Measurements from ENCODE around the gene PTPRU. TPM values are rescaled to one million over a fixed set of nuclear protein-coding genes. Genes with fewer than 3 reads are reported as not detected.

Gene PTPRU
- total and polyA plus RNA-seq, 2 of the 8 experiments (the other 6 are each of a cell fraction or from before 2014, with no cell fraction given), result 33.8 to 41.8 TPM

DNA sequence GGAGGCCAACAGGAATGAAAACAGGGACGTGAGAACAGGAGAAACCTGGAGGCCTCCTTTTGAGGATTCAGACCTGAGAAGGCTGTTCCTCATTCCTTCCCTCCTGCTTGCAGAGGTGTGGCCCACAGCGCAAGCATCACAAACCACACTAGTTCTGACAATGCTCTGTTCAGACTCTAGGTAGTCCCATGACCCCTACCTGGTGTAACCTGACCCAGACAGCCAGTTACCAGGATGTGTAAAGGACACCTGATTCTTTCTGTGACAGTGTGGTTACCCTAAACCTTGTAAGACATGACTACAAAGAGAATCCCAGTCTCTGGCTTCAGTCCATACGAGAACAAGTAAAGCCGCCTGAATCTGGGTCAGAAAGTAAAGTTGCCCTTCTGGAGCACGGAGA is 8.8 kb upstream of the PTPRU start:
- H3K4me3 ChIP-seq (ENCODE audit: extremely low read depth in 1 of 4, insufficient read depth in 2 of 4, low read depth in 3 of 4, low read length in 4 of 4), result no peak overlapping the region
- ChIA-PET POLR2A (ENCODE audit: partially characterized antibody) (interaction anchor here (2.2 kb wide), 1 partner anchor 9 kb away, joined by 5 read pairs; no protein-coding TSS in a partner anchor), CTCF (ENCODE audit: partially characterized antibody) (interaction anchor here (0.9 kb wide), 1 partner anchor 86 kb away, joined by 3 read pairs; no protein-coding TSS in a partner anchor)
- H2BK20ac ChIP-seq (ENCODE audit: low read length), result no peak overlapping the region
- no peak overlapping the region for H3K56ac ChIP-seq (replicated peaks; ENCODE audit: insufficient read length, low read depth, low read length)
- H4K91ac ChIP-seq (replicated peaks; ENCODE audit: insufficient read length, low read length), result no peak overlapping the region
- no peak overlapping the region for H2BK15ac ChIP-seq (ENCODE audit: low read length)
- H3K27me3 ChIP-seq (replicated peaks in 1 of 4; ENCODE audit: control insufficient read depth in 3 of 4, extremely low read depth in 1 of 4, insufficient read depth in 3 of 4, low read length in 3 of 4), result no peaks in the 10 kb centered on the region; a peak in 1 of 7 replicates
- H2BK120ac ChIP-seq (replicated peaks; ENCODE audit: low read depth, low read length), result no peak overlapping the region
- H4K8ac ChIP-seq (ENCODE audit: extremely low read depth, insufficient read depth, low read length), result no peak overlapping the region
- H3K18ac ChIP-seq (ENCODE audit: extremely low read depth, low read length), result no peak overlapping the region
- H4K20me1 ChIP-seq (replicated peaks in 1 of 2; ENCODE audit: control insufficient read depth in 1 of 2, insufficient read depth in 2 of 2, low read length in 2 of 2), result peaks cover 0 to 1% of the 10 kb centered on the region in 2 experiments
- no peak overlapping the region for H2AK5ac ChIP-seq (ENCODE audit: low read depth, low read length)
- H4K5ac ChIP-seq (ENCODE audit: insufficient read length, low read depth, low read length), result no peak overlapping the region
- no peak overlapping the region for H2BK5ac ChIP-seq (ENCODE audit: low read depth, low read length)
- no peak overlapping the region for H3K4ac ChIP-seq (replicated peaks; ENCODE audit: insufficient read length, low read depth, low read length)
- H3K9me3 ChIP-seq (ENCODE audit: insufficient read depth in 2 of 2, low read depth in 1 of 2, low read length in 1 of 2), result no peaks in the 10 kb centered on the region
- H2BK12ac ChIP-seq (ENCODE audit: low read depth, low read length), result no peak overlapping the region
- H3K9ac ChIP-seq (replicated peaks in 1 of 4; ENCODE audit: extremely low read depth in 1 of 4, low read depth in 3 of 4, low read length in 3 of 4), result no peak overlapping the region; a peak in 1 of 7 replicates
- H3K23me2 ChIP-seq (ENCODE audit: low read depth, low read length), result peaks cover 7% of the 10 kb centered on the region; the same call in 1 of the 2 replicates
- DNase-seq (ENCODE audit: low read depth in 1 of 2, low spot score in 2 of 2) (no peak), FAIRE-seq (peak; percentile 48)
- H3K4me2 ChIP-seq (ENCODE audit: insufficient read depth in 1 of 2, low read depth in 2 of 2, low read length in 2 of 2), result 0 out of 4 replicates have a peak overlapping the region, but pooled peaks of 1 of the 2 experiments have one; percentile 43
- peaks cover 0 to 10% (median 4%) of the 10 kb centered on the region in 4 experiments; a peak in 3 of 7 replicates for H3K4me1 ChIP-seq (replicated peaks in 1 of 4; ENCODE audit: control insufficient read depth in 3 of 4, insufficient read depth in 4 of 4, low read length in 3 of 4)
- H2AFZ ChIP-seq (ENCODE audit: low read length), result no peak overlapping the region
- WGBS, 2 experiments (ENCODE audit: extremely low coverage in 1 of 2, insufficient coverage in 1 of 2, insufficient read length in 1 of 2, insufficient replicate concordance in 2 of 2, low coverage in 1 of 2, low lambda C conversion rate in 2 of 2, missing lambda C conversion rate in 1 of 2), result 86% methylated on average over 5 of the region's 5 CpGs; no CpG with 5 or more reads in 1 of the 2 experiments
- TF ChIP-seq TBP (IDR thresholded peaks at IDR 0.05; ENCODE audit: low read depth, low read length) (peak; percentile 52; the same call in 1 of the 2 replicates), PHF8 (conservative IDR thresholded peaks at IDR 0.05; ENCODE audit: low read depth, low read length) (no peak), TAF1 (IDR thresholded peaks at IDR 0.05; ENCODE audit: low read depth, low read length) (peak; percentile 60; the same call in 1 of the 2 replicates), CHD2 (IDR thresholded peaks at IDR 0.05; ENCODE audit: low read length) (no peak)
- peaks cover 5 to 10% of the 10 kb centered on the region in 2 experiments; a peak in 3 of 4 replicates for H3K79me2 ChIP-seq (ENCODE audit: control insufficient read depth in 1 of 2, insufficient read depth in 2 of 2, low read length in 2 of 2)
- H3K79me1 ChIP-seq (ENCODE audit: low read depth, low read length), result peaks cover 4% of the 10 kb centered on the region; the same call in 1 of the 2 replicates
- peaks cover 0 to 4% (median 0%) of the 10 kb centered on the region in 4 experiments; a peak in 3 of 8 replicates for H3K36me3 ChIP-seq (ENCODE audit: control insufficient read depth in 2 of 4, insufficient read depth in 4 of 4, low read length in 3 of 4)
- H3K27ac ChIP-seq (ENCODE audit: low read depth, low read length), result no peak overlapping the region
- no peak overlapping the region for H3K23ac ChIP-seq (ENCODE audit: insufficient read length)
- H3K14ac ChIP-seq (ENCODE audit: insufficient read length), result no peak overlapping the region

All from H1 (cell line).